Measurements from ENCODE around the gene TBL1X. TPM values are rescaled to one million over a fixed set of nuclear protein-coding genes. Genes with fewer than 3 reads are reported as not detected.

Gene TBL1X
- total and polyA plus RNA-seq, 2 of the 8 experiments (the other 6 are each of a cell fraction or from before 2014, with no cell fraction given), result 13.3 to 25.6 TPM

DNA sequence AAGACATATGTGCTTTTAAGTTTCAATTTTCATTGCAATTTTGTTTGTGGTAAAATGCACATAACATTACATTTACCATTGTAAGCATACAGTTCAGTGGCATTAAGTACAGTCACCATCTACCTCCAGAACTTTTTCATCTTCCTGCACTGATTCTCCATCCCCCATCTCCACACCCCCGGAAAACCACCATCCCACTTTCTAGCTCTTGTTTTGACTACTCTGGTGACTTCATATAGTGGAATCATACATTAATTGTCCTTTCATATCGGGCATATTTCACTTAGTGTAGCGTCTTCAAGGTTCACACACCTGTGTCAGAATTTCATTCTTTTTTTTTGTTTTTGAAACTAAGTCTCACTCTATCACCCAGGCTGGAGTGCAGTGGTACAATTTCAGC is 157.3 kb downstream of the TBL1X start:
- DNase-seq (ENCODE audit: low read depth in 1 of 2, low spot score in 2 of 2) (no peak), FAIRE-seq (no peak)
- H3K23ac ChIP-seq (ENCODE audit: insufficient read length), result no peak overlapping the region
- H3K4me2 ChIP-seq (ENCODE audit: insufficient read depth in 1 of 2, low read depth in 2 of 2, low read length in 2 of 2), result no peak overlapping the region
- no peak overlapping the region for H4K5ac ChIP-seq (ENCODE audit: insufficient read length, low read depth, low read length)
- no peaks in the 10 kb centered on the region for H3K27me3 ChIP-seq (replicated peaks in 1 of 4; ENCODE audit: control insufficient read depth in 3 of 4, extremely low read depth in 1 of 4, insufficient read depth in 3 of 4, low read length in 3 of 4)
- peaks cover 0 to 3% (median 1%) of the 10 kb centered on the region in 4 experiments; a peak in 2 of 7 replicates for H3K4me1 ChIP-seq (replicated peaks in 1 of 4; ENCODE audit: control insufficient read depth in 3 of 4, insufficient read depth in 4 of 4, low read length in 3 of 4)
- 67% methylated on average over 1 of the region's 3 CpGs; no CpG with 5 or more reads in 1 of the 2 experiments for WGBS, 2 experiments (ENCODE audit: extremely low coverage in 1 of 2, insufficient coverage in 1 of 2, insufficient read length in 1 of 2, insufficient replicate concordance in 2 of 2, low coverage in 1 of 2, low lambda C conversion rate in 2 of 2, missing lambda C conversion rate in 1 of 2)
- no peak overlapping the region for H2BK12ac ChIP-seq (ENCODE audit: low read depth, low read length)
- no peaks in the 10 kb centered on the region for H3K79me1 ChIP-seq (ENCODE audit: low read depth, low read length)
- H3K9me3 ChIP-seq (ENCODE audit: insufficient read depth in 2 of 2, low read depth in 1 of 2, low read length in 1 of 2), result no peaks in the 10 kb centered on the region
- no peaks in the 10 kb centered on the region for H4K20me1 ChIP-seq (replicated peaks in 1 of 2; ENCODE audit: control insufficient read depth in 1 of 2, insufficient read depth in 2 of 2, low read length in 2 of 2)
- no peak overlapping the region for H3K18ac ChIP-seq (ENCODE audit: extremely low read depth, low read length)
- no peak overlapping the region for H3K56ac ChIP-seq (replicated peaks; ENCODE audit: insufficient read length, low read depth, low read length)
- H3K23me2 ChIP-seq (ENCODE audit: low read depth, low read length), result no peaks in the 10 kb centered on the region
- no peak overlapping the region for H2BK15ac ChIP-seq (ENCODE audit: low read length)
- H3K79me2 ChIP-seq (ENCODE audit: control insufficient read depth in 1 of 2, insufficient read depth in 2 of 2, low read length in 2 of 2), result peaks cover 0 to 9% of the 10 kb centered on the region in 2 experiments; a peak in 1 of 4 replicates
- CTCF ChIA-PET (ENCODE audit: partially characterized antibody), result no interaction called here
- H3K36me3 ChIP-seq (ENCODE audit: control insufficient read depth in 2 of 4, insufficient read depth in 4 of 4, low read length in 3 of 4), result no peaks in the 10 kb centered on the region
- H3K9ac ChIP-seq (replicated peaks in 1 of 4; ENCODE audit: extremely low read depth in 1 of 4, low read depth in 3 of 4, low read length in 3 of 4), result no peak overlapping the region
- no peak overlapping the region for H2BK120ac ChIP-seq (replicated peaks; ENCODE audit: low read depth, low read length)
- H3K14ac ChIP-seq (ENCODE audit: insufficient read length), result no peak overlapping the region
- POLR2A ChIA-PET (ENCODE audit: partially characterized antibody), result no interaction called here
- H2AK5ac ChIP-seq (ENCODE audit: low read depth, low read length), result no peak overlapping the region
- H3K4me3 ChIP-seq (ENCODE audit: extremely low read depth in 1 of 4, insufficient read depth in 2 of 4, low read depth in 3 of 4, low read length in 4 of 4), result no peak overlapping the region
- H2BK20ac ChIP-seq (ENCODE audit: low read length), result no peak overlapping the region
- H2BK5ac ChIP-seq (ENCODE audit: low read depth, low read length), result no peak overlapping the region
- H4K8ac ChIP-seq (ENCODE audit: extremely low read depth, insufficient read depth, low read length), result no peak overlapping the region
- no peak overlapping the region for H2AFZ ChIP-seq (ENCODE audit: low read length)
- H3K27ac ChIP-seq (ENCODE audit: low read depth, low read length), result no peak overlapping the region
- no peak overlapping the region for H4K91ac ChIP-seq (replicated peaks; ENCODE audit: insufficient read length, low read length)
- no peak overlapping the region for H3K4ac ChIP-seq (replicated peaks; ENCODE audit: insufficient read length, low read depth, low read length)
- TF ChIP-seq RFX5 (IDR thresholded peaks at IDR 0.05; ENCODE audit: borderline replicate concordance, low read depth, low read length) (no peak), HDAC2 (IDR thresholded peaks at IDR 0.05; ENCODE audit: borderline replicate concordance in 1 of 2, low read depth in 2 of 2, low read length in 2 of 2) (no peak), TCF12 (IDR thresholded peaks at IDR 0.05; ENCODE audit: low read depth, low read length) (no peak), ASH2L (IDR thresholded peaks at IDR 0.05; ENCODE audit: low read length) (no peak), SIX5 (IDR thresholded peaks at IDR 0.05; ENCODE audit: low read depth, low read length) (no peak), JUN (IDR thresholded peaks at IDR 0.05; ENCODE audit: low read depth, low read length) (no peak), KDM4A (IDR thresholded peaks at IDR 0.05; ENCODE audit: low read depth, low read length, severe bottlenecking) (no peak), RNF2 (IDR thresholded peaks at IDR 0.05; ENCODE audit: borderline replicate concordance, low read depth, low read length, missing control alignments, poor library complexity, severe bottlenecking) (no peak), CTBP2 (IDR thresholded peaks at IDR 0.05; ENCODE audit: borderline replicate concordance, insufficient read depth, insufficient read length, low read length) (no peak), BACH1 (IDR thresholded peaks at IDR 0.05; ENCODE audit: low read length) (no peak), RXRA (IDR thresholded peaks at IDR 0.05; ENCODE audit: insufficient read depth, low read depth, low read length) (no peak), SRF (IDR thresholded peaks at IDR 0.05; ENCODE audit: low read depth, low read length) (no peak), KDM5A (IDR thresholded peaks at IDR 0.05; ENCODE audit: low read length) (no peak), PHF8 (conservative IDR thresholded peaks at IDR 0.05; ENCODE audit: low read depth, low read length) (no peak)

All from H1 (cell line).